ENCODE data around the gene LCMT1.

DNA sequence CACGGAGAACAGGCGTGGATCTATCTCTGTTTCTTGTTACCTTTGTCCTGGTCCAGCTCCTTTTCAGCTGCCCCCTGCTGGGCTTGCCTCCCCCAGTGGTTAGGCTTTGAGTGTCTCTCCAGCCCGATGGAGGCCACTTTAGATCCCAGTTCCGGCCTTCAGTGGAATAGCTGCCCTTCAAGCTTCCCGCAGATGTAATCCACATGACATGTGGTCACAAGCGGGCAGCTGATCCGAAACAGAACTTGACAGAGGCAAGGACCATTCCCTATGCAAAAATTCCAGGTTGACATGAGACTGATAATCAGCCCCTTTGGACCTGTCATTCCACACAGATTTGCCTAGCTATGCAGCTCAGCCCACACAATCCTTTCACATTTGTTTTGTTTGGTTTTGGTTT, 64.6 kb downstream of the LCMT1 start:
- TF ChIP-seq PCBP2 (optimal IDR thresholded peaks at IDR 0.05; ENCODE audit: low read depth, low read length, poor library complexity, severe bottlenecking) (no peak), ATF5 (CRISPR knock-in tag; IDR thresholded peaks at IDR 0.05; ENCODE audit: low read depth) (no peak), ERF (CRISPR knock-in tag; IDR thresholded peaks at IDR 0.05) (no peak), CHD2 (IDR thresholded peaks at IDR 0.05; ENCODE audit: low read depth, low read length) (no peak), BCL3 (CRISPR knock-in tag; IDR thresholded peaks at IDR 0.05) (no peak), ZNF777 (CRISPR knock-in tag; IDR thresholded peaks at IDR 0.05) (no peak)
- TF ChIP-seq, protein P1, sequence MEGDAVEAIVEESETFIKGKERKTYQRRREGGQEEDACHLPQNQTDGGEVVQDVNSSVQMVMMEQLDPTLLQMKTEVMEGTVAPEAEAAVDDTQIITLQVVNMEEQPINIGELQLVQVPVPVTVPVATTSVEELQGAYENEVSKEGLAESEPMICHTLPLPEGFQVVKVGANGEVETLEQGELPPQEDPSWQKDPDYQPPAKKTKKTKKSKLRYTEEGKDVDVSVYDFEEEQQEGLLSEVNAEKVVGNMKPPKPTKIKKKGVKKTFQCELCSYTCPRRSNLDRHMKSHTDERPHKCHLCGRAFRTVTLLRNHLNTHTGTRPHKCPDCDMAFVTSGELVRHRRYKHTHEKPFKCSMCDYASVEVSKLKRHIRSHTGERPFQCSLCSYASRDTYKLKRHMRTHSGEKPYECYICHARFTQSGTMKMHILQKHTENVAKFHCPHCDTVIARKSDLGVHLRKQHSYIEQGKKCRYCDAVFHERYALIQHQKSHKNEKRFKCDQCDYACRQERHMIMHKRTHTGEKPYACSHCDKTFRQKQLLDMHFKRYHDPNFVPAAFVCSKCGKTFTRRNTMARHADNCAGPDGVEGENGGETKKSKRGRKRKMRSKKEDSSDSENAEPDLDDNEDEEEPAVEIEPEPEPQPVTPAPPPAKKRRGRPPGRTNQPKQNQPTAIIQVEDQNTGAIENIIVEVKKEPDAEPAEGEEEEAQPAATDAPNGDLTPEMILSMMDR (CRISPR knock-in tag; IDR thresholded peaks at IDR 0.05) = peak; percentile 33; the same call in 1 of the 2 replicates
- TF ChIP-seq, protein P2, sequence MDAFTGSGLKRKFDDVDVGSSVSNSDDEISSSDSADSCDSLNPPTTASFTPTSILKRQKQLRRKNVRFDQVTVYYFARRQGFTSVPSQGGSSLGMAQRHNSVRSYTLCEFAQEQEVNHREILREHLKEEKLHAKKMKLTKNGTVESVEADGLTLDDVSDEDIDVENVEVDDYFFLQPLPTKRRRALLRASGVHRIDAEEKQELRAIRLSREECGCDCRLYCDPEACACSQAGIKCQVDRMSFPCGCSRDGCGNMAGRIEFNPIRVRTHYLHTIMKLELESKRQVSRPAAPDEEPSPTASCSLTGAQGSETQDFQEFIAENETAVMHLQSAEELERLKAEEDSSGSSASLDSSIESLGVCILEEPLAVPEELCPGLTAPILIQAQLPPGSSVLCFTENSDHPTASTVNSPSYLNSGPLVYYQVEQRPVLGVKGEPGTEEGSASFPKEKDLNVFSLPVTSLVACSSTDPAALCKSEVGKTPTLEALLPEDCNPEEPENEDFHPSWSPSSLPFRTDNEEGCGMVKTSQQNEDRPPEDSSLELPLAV (CRISPR knock-in tag; conservative IDR thresholded peaks at IDR 0.05; ENCODE audit: low read depth) = no peak
- TF ChIP-seq, protein P3, sequence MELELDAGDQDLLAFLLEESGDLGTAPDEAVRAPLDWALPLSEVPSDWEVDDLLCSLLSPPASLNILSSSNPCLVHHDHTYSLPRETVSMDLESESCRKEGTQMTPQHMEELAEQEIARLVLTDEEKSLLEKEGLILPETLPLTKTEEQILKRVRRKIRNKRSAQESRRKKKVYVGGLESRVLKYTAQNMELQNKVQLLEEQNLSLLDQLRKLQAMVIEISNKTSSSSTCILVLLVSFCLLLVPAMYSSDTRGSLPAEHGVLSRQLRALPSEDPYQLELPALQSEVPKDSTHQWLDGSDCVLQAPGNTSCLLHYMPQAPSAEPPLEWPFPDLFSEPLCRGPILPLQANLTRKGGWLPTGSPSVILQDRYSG (CRISPR knock-in tag; IDR thresholded peaks at IDR 0.05) = no peak
- TF ChIP-seq, protein P4, sequence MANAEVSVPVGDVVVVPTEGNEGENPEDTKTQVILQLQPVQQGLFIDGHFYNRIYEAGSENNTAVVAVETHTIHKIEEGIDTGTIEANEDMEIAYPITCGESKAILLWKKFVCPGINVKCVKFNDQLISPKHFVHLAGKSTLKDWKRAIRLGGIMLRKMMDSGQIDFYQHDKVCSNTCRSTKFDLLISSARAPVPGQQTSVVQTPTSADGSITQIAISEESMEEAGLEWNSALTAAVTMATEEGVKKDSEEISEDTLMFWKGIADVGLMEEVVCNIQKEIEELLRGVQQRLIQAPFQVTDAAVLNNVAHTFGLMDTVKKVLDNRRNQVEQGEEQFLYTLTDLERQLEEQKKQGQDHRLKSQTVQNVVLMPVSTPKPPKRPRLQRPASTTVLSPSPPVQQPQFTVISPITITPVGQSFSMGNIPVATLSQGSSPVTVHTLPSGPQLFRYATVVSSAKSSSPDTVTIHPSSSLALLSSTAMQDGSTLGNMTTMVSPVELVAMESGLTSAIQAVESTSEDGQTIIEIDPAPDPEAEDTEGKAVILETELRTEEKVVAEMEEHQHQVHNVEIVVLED (CRISPR knock-in tag; IDR thresholded peaks at IDR 0.05; ENCODE audit: borderline replicate concordance) = no peak
